ENCODE results near the gene CELF3. TPM values are rescaled to one million over a fixed set of nuclear protein-coding genes. Genes with fewer than 3 reads are reported as not detected.

CELF3 gene
- total and polyA plus RNA-seq, 2 experiments from 2014 or later: 0.31 to 0.58 TPM

- Histone ChIP-seq H3K27ac (ENCODE audit: low read depth) (no peak overlapping the region), H3K4me1 (ENCODE audit: insufficient read depth) (no peaks in the 10 kb centered on the region), H4K20me1 (replicated peaks; ENCODE audit: insufficient read depth) (no peaks in the 10 kb centered on the region), H2AFZ (no peak overlapping the region), H3K27me3 (ENCODE audit: insufficient read depth) (no peaks in the 10 kb centered on the region), H3K4me2 (no peak overlapping the region), H3K36me3 (ENCODE audit: insufficient read depth) (peaks cover 5% of the 10 kb centered on the region; the same call in 1 of the 2 replicates), H3K79me2 (replicated peaks; ENCODE audit: insufficient read depth) (no peaks in the 10 kb centered on the region), H3K9me2 (ENCODE audit: insufficient read depth) (no peaks in the 10 kb centered on the region), H3F3A (replicated peaks; ENCODE audit: low read depth) (no peaks in the 10 kb centered on the region), H3K4me3 (no peak overlapping the region)
- Mint-ChIP-seq H3K4me3 (no peak overlapping the region), H3K27ac (no peak overlapping the region), H3K4me1 (peaks cover 9% of the 10 kb centered on the region; the same call in 2 of the 3 replicates), H3K9me3 (peaks cover 31% of the 10 kb centered on the region), H3K27me3 (ENCODE audit: insufficient read depth, low read depth, poor library complexity) (peaks cover 12% of the 10 kb centered on the region), H3K36me3 (ENCODE audit: low read depth) (peaks cover 15% of the 10 kb centered on the region)
- ATAC-seq (peak; percentile 24; the same call in 1 of the 3 replicates), DNase-seq (ENCODE audit: low spot score) (peak; percentile 34)
- TF ChIP-seq ETS1 (IDR thresholded peaks at IDR 0.05) (no peak), CTCF (conservative IDR thresholded peaks at IDR 0.05; ENCODE audit: low read depth in 2 of 2) (peak in 1 of 2 experiments; percentile 13; a peak in 1 of 4 replicates), NANOG (IDR thresholded peaks at IDR 0.05; ENCODE audit: borderline replicate concordance) (no peak)
Observed at GRCh38 chr1:151739590-151740355, 23.2 kb upstream of the CELF3 start.

- H3K4me3 Mint-ChIP-seq: no peak overlapping the region
- H3K27ac ChIP-seq (ENCODE audit: low read depth): no peak overlapping the region
- no peaks in the 10 kb centered on the region for H4K20me1 ChIP-seq (replicated peaks; ENCODE audit: insufficient read depth)
- H3K4me3 ChIP-seq: no peak overlapping the region
- no peak overlapping the region for H2AFZ ChIP-seq
- H3K79me2 ChIP-seq (replicated peaks; ENCODE audit: insufficient read depth): no peaks in the 10 kb centered on the region
- no peak overlapping the region for H3K27ac Mint-ChIP-seq
- H3K27me3 ChIP-seq (ENCODE audit: insufficient read depth): no peaks in the 10 kb centered on the region
- peaks cover 31% of the 10 kb centered on the region for H3K9me3 Mint-ChIP-seq
- H3K27me3 Mint-ChIP-seq (ENCODE audit: insufficient read depth, low read depth, poor library complexity): peaks cover 12% of the 10 kb centered on the region
- no peaks in the 10 kb centered on the region for H3F3A ChIP-seq (replicated peaks; ENCODE audit: low read depth)
- no peaks in the 10 kb centered on the region for H3K9me2 ChIP-seq (ENCODE audit: insufficient read depth)
- H3K4me1 Mint-ChIP-seq: peaks cover 9% of the 10 kb centered on the region; the same call in 2 of the 3 replicates
- H3K4me2 ChIP-seq: no peak overlapping the region
- DNase-seq (ENCODE audit: low spot score) (no peak), ATAC-seq (no peak)
- H3K36me3 Mint-ChIP-seq (ENCODE audit: low read depth): peaks cover 15% of the 10 kb centered on the region
- H3K36me3 ChIP-seq (ENCODE audit: insufficient read depth): peaks cover 5% of the 10 kb centered on the region; the same call in 1 of the 2 replicates
- H3K4me1 ChIP-seq (ENCODE audit: insufficient read depth): no peaks in the 10 kb centered on the region
- no peak for TF ChIP-seq CTCF (conservative IDR thresholded peaks at IDR 0.05; ENCODE audit: low read depth in 2 of 2)
- no peak for TF ChIP-seq EZH2 (IDR thresholded peaks at IDR 0.05; ENCODE audit: low read depth, unreplicated experiment)
- no peak for TF ChIP-seq STAT1 (IDR thresholded peaks at IDR 0.05; ENCODE audit: unreplicated experiment)
- no peak for TF ChIP-seq ZNF114 (CRISPR knock-in tag; IDR thresholded peaks at IDR 0.05)
- no peak for TF ChIP-seq ZNF331 (CRISPR knock-in tag; IDR thresholded peaks at IDR 0.05; ENCODE audit: low read depth)
- no peak for TF ChIP-seq ETS1 (IDR thresholded peaks at IDR 0.05)
- TF ChIP-seq REST (IDR thresholded peaks at IDR 0.05; ENCODE audit: unreplicated experiment): no peak
- no peak for TF ChIP-seq CREB1 (CRISPR knock-in tag; IDR thresholded peaks at IDR 0.05; ENCODE audit: low read depth)
- no peak for TF ChIP-seq POLR2AphosphoS5 (IDR thresholded peaks at IDR 0.05; ENCODE audit: low read depth)
Observed at GRCh38 chr1:151737479-151737878, 20.9 kb upstream of the CELF3 start.
